ENCODE data around the gene BARX2.
"Not testable (repeated sequence)": the region's sequence is repeated elsewhere in the genome, so short reads cannot be mapped to it uniquely, and the experiment has no call there.

BARX2 gene, protein sequence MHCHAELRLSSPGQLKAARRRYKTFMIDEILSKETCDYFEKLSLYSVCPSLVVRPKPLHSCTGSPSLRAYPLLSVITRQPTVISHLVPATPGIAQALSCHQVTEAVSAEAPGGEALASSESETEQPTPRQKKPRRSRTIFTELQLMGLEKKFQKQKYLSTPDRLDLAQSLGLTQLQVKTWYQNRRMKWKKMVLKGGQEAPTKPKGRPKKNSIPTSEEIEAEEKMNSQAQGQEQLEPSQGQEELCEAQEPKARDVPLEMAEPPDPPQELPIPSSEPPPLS

DNA sequence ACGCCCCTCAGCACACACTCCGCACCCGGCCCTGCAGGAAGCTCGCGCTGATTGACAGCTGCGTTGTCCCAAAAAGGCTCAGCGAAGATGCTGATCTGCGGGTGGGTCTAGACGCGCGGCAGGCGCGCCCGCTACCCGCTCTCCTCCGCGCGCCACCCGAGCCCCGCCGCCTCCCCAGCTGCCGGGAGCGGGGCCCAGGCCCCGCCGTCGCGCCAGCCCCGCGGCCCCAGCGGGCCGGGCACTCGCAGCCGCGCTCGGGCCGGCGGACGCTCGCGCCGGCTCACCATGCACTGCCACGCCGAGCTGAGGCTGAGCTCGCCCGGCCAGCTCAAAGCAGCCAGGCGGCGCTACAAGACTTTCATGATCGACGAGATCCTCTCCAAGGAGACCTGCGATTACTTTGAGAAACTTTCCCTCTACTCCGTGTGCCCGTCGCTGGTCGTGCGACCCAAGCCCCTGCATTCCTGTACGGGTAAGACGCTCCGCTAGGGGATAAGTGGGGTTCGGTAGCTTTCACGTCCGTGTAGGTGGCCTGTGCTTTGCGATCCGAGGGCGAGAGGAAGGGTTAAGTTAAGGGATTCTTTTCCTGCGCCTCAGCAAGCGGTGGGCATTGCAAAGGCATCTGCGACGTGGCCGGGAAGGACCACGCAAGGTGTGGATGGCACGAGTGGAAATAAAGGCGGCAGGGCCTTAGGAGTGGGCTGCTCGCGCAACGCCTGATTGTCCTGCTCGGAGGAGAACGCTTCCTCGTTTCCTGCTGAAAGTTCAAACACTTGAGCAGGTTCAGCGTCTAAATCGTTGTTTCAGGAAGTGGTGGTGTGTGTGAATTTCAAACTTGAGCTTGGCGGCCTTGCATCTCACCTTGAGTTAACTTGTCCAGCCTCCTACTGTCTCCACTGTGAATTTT lies at the start of gene BARX2:
Gene BARX2 (plus strand): TSS at position 98 of the 907 bp plus-strand sequence. CDS start 188 bp downstream, at position 286.
- DNase-seq (ENCODE audit: low read depth): no peak

DNA sequence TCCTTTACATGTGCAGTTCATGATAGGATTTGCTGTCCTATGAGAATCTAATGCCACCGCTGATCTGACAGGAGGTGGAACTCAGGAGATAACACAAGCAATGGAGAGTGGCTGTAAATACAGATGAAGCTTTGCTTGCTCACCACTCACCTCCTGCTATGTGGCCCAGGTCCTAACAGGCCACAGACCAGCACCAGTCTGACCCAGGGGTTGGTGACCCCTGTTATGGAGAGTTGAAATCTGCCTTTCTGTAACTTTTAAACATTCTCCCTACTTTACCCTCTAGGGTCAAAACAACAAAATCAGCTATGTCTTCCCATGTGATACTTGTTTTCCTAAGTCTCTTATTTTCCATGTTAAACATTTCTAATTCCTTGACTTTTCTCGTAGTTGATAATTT lies 48.7 kb upstream of the BARX2 start:
- DNase-seq (ENCODE audit: low read depth): no peak

DNA sequence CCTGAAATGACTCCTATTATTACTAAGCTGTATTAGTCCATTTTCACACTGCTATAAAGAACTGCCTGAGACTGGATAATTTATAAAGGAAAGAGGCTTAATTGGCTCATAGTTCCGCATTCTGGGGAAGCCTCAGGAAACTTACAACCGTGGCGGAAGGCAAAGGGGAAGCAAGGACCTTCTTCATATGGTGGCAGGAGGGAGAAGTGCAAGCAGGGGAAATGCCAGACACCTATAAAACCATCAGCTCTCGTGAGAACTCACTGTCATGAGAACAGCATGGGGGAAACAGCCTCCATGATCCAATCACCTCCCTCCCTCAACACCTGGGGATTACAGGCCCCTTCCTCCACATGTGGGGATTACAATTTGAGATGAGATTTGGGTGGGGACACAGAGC lies 47.9 kb upstream of the BARX2 start:
- not testable (repeated sequence) for DNase-seq (ENCODE audit: low read depth)

DNA sequence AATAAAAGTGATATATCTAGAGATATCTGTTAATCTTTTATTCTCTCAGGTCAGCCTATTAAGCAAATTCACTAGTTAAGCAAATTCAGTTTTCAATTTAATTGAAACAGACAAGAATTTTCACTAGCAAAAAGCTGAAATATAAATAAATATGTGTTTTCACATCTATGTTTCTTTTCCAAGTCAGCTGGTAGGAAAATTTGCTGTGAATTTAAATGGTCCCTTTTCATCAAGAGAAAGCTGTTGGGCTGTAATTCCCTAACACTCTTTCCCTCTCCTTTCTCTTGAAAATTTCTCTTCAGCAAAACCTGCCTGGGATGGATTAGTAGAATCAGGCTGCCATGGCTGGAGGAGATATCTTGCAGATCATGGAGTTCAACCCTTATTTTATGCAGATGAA lies 46.9 kb upstream of the BARX2 start:
- DNase-seq (ENCODE audit: low read depth): no peak

DNA sequence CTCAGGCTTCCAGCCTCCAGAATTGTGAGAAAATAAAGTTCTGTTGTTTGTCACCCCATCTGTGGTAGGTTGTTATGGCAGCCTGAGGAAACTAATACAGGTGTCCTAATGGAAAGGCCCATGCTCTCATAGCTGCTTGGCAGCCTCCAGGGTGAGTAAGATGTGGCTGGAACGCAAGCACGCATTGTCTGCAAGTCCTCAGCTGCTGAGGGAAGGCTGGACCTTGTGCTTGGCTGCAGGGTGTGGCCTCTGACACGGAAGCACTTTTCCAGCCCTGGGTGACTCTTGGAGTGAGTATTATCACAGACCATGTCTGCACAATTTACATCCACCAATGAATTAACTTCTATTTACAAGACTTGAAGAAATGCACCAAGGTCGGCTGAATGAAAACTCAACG lies 44.4 kb upstream of the BARX2 start:
- DNase-seq (ENCODE audit: low read depth): no peak

DNA sequence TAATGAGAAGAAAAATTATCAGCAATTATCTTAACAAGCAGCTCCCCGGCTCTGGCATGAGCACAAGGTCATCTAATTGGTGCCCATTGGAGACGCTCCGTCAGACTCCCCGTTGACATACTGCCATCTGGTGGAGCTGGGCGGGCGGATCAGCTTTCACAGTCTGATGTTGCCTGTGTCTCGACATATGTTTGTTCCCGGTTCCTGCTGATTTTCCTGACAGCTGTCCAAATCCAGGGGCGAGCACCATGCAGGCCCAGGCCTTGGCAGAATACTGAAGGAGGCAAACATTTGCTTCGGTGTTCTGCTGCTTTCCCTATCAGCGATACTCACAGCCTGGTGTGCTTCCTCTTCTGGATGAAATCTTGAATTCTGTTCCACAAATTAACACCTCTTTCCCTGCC lies 43.8 kb upstream of the BARX2 start:
- DNase-seq (ENCODE audit: low read depth): peak; percentile 35

DNA sequence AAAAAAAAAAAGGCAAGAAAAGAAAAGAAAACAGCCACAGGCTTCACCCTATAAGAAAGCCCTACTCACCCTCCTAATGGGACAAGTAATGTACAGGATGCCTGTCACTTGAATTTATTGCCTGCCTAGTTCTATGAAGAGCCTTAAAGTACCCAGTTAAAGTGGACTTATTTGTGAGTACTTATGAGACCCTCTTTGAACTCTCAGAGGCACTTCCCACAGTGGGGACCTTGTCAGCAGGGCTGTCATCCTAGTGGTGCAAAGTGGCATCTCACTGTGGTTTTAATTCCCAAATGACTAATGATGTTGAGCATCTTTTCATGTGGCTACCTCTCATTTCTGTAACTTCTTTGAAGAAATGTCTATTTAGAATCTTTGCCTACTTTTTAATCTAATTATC lies 41.8 kb upstream of the BARX2 start:
- DNase-seq (ENCODE audit: low read depth): no peak

DNA sequence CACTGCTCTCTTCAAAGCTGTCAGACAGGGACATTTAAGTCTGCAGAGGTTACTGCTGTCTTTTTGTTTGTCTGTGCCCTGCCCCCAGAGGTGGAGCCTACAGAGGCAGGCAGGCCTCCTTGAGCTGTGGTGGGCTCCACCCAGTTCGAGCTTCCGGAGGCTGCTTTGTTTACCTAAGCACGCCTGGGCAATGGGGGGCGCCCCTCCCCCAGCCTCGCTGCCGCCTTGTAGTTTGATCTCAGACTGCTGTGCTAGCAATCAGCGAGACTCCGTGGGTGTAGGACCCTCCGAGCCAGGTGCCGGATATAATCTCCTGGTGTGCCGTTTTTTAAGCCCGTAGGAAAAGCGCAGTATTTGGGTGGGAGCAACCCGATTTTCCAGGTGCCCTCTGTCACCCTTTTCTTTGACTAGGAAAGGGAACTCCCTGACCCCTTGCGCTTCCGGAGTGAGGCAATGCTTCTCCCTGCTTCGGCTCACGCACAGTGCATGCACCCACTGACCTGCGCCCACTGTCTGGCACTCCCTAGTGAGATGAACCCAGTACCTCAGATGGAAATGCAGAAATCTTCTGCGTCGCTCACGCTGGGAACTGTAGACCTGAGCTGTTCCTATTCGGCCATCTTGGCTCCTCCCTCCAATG lies 31.2 kb upstream of the BARX2 start:
- DNase-seq (ENCODE audit: low read depth): not testable (repeated sequence)

DNA sequence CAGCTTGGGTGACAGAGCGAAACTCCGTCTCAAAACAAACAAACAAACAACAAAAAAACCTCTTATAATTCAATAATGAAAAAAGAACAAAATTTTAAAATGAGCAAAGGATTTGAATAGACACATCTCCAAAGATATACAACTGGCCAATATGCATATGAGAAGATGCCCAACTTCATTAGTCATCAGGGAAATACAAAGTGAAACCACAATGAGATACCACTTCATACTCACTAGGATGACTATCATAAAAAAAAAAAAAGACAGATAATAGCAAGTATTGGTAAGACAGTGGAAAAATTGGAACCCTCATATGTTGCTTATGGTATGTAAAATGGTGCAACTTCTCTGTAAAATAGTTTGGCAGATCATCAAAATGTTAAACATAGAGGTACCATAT lies 28.7 kb upstream of the BARX2 start:
- no peak for DNase-seq (ENCODE audit: low read depth)

DNA sequence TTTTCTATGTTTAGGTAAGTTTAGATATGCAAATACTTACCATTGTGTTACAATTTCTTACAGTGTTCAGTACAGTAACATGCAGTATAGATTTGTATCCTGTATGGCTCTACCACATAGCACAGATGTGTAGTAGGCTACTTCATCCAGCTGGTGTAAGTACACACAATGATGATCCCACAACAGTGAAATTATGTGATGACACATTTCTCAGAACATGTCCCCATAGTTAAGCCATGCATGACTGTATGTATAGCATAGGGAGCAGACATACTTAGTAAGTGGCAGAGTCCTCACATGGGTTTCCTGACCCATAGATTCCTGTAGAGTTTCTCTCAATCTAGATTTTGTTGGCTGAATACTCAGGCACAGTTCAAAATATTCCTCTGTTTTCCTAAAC lies 26.8 kb upstream of the BARX2 start:
- DNase-seq (ENCODE audit: low read depth): no peak

DNA sequence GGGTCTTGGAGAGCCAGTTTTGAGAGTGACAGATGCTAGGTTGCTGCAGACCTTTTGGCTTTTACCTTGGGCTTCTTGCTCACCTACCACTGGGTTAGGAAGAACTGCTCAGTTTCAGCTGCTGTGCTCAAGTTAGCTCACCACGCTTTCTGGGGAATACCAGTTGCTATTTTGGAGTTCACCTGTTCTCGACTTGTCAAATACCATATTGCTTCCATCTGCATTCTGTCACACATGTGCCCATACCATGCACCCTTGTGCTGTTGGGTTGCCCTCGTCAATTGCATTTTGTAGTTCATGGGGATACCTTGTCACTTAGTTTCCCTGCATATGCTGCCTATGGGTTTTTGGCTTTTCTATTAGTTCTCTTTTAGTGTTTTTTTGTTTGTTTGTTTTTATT lies 23.0 kb upstream of the BARX2 start:
- no peak for DNase-seq (ENCODE audit: low read depth)

DNA sequence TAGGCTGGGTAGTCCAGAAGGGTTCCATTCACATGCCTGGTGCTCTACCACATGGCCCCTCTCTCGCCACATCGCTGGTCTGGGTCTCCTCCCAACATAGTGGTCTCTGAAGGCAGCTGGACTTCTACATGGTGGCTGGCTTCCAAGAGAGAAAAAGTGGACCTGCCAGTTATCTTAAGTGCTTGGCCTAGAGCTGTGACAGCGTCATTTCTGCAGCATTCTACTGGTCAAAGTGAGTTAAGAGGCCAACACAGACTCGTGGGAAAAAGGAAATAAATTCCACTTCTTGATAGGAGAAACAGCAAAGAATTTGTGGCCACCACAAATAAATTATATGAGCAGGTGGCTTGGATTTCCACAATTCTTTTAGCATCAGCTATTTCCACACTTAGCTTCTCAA lies 21.0 kb upstream of the BARX2 start:
- DNase-seq (ENCODE audit: low read depth): no peak

DNA sequence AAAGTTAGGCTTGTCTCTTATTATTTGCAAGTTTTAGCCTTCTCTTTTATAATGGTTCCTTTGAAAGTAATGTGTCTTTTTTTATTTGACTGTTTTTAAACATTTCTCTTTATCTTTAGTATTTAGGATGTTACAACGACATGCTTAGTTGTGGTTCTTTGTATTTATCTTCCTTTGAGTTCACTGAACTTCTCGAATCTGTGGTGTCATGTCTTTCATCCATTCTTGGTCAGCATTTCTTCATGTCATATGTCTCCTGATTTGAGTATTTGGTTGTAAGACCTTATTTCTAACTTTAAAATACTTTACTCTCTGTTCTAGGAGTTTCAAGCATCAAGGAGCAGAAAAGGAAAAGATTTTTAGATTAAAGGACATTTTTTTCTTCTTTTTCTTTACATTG lies 15.9 kb upstream of the BARX2 start:
- DNase-seq (ENCODE audit: low read depth): no peak

DNA sequence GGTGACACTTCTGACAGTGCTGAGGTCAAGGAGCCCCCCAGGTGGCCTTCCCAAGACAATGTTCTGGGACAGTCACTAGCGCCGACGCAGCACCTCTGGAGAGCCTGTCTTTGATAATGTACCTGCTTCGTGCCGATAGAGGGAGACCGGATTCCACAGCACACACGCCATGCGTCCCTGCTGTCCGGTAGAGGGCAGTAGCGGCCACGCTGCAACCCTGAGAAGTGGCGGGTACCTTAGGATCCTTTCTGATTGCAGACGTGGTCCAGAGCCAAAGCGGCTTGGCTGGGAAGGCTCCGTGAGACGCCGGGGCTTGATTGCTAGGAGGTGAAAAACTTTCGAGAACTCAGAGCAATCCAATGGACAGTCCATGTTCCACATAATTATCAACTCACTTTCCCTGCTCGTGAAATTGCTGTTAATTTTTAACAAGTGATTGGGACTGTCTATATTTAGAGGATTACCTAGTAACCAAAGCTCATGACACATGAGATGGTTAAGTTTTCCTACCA lies 11.4 kb upstream of the BARX2 start:
- DNase-seq (ENCODE audit: low read depth): peak; percentile 53

DNA sequence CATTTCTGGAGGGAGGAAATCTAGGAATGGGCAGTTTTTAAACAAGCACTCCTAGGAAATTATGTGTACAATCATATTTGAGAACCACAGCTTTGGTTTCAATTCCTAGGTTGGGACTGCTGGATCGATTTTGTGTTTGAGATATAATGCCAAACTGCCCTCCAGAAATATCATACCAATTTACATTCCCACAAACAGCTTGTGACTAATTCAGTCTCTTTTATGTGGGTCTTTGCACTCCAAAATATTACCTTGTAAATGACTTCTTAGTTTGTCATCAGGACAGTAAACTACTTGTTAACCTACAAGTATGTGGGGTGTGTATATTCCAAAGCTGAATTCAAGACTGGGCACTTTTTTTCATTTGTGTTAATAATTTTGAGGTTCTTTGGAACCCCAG lies 9.8 kb upstream of the BARX2 start:
- no peak for DNase-seq (ENCODE audit: low read depth)

DNA sequence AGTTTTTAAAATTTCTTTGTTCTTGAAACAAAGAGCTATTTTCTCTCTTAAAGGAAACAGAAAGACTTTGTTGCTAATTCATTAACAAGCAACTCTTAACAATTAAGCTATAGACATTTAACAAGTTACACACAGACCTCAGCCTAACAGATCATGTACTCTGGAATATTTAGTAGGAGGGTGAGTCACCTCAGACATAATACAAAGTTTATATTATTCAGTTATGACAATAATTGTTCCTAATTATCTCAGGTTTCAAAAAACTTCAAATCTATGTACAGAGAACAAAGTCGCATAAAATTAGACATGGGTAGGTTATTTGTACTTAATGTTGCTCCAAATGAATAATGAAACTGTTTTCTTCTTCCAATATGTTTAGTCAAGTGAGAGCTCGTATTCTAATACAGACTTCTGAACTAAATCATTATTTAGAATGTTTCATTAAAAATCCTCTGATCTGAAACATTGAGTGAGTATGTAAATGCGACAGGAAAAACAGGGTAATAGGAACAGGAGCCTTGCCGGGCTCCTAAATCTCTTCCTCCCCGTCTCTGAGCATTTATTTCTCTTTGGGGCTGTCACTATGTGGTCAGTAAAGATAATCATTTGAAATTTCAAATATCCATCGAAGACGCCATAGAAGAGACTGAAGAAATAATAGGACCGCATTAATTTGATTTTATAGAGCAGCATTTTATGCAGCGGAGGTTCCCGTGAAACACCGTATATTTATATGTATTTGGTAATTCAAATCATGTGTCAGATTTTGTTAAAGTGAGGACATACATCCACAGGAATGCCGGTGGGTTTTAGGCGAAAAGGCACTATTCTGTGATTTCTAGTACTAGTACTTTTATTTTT lies 8.7 kb upstream of the BARX2 start:
- no peak for DNase-seq (ENCODE audit: low read depth)

DNA sequence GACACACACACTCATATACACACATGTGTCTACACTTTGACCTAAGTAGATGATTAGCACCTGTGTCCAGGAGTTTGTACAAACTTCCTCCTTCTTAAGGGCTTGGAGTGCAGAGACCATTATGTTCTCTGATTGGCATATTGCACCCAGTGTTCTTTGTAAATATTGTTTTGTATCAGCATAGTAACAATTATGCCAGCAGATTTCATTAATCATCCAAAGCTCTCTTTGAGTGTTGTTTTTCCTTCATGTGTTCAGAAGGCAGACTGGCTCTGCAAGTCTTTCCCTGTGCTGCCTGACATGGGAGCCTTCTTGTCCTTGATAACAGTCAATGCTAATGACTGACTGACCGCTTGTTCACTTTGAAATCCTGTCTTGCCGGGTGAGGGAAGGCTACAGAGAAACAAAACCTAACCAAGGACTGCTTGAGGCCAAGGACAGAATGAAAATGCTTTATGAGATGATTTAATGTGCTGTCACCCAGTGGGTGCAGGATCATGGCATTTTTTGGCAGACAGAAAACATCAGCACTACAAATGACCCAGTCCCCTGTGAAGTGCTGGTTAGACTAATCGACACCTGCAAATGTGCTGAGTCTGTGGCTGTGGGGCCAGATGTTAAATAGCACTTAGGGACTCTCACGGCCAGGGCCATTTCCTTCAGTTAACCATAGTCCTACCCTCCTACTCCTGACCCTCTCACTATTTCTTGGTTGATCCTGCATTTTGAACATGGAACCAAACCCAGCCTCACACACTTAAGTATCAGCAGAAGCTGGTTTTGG lies 6.6 kb upstream of the BARX2 start:
- DNase-seq (ENCODE audit: low read depth): no peak

DNA sequence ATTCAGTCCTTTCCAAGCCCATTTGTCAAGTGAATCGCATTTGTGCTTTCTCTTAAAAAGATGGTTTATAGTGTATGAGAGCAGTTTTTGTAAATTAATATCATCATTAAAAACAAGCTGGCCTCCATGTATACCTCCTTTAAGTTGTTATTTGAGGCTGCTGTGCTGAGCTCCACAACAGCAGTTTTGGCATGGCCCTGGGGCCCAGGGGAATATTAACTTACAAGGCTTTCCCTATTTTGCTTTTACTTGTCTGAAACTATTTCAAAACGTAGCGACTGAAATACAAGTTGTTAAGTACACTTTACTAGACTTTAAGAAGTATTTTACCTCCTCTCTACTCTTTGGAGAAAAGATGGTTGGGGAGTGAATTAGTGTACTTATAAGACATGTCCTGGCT lies 4.9 kb upstream of the BARX2 start:
- DNase-seq (ENCODE audit: low read depth): no peak

DNA sequence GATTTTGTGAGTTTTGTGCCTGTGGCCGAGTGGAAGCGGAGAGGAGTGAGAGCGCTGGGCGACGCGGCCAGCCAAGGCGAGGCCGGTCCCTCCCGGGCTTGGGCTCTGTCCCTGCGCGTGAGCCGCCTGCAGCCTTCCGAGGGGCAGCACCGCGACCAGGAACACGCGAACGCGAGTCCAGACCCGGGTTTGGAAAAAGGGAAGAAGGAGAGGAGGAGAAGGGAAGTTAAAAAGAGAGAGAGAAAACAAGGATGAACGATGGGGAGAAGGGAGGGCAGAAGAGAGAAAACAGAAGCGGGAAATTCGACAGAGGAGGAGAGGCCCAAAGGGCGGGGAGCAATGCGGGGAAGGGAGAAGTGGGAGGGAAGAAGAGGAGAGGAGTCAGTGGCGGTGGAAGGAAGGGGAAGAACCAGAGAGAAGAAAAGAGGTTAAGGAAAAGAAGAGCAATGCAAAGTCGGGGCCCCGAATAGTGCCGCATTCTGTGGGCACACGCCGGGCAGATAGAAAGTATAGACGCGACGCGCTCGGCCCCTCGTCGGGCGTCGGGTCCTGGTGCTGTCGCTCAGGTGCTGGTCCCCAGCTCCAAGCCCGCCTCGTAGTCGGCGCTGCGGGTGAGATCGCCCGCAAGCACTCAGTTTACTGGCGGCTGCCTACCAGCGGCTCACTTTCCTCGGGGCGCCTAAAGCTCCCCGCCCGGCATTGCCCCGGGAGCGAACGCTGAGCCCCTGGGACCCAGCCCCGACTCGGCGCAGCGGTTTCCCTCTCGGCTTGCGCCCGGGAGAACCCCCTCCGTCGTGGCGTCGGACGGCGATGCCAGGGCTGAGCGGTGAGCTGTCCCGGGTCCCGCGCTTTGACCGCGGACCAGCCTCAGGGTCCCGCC lies 2.8 kb upstream of the BARX2 start:
- DNase-seq (ENCODE audit: low read depth): no peak

DNA sequence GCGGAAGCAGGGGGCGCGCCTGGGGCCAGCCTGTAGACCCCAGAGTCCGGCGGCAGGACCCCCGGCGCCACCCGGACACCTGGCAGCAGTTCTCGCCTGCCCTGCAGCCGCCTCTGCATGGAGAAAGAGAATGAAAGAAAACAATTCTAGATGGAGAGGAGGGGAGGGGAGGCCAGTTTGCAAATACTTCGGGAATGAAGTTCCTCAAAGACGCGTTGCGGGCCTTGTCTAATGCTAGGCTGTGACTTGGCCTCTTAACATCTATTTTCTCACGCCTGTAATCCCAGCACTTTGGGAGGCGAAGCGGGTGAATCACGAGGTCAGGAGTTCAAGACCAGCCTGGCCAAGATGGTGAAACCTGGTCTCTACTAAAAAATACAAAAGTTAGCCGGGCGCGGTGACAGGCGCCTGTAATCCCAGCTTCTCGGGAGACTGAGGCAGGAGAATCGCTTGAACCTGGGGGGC lies 2.1 kb upstream of the BARX2 start:
- DNase-seq (ENCODE audit: low read depth): no peak

Data from stimulated activated CD8-positive, alpha-beta memory T cell treated with anti-CD3 and anti-CD28 coated beads, Interleukin-7, amount 100 ng/mL, for 24 hours (primary cell).